Measurements from ENCODE around the gene CCL19.

The CCL19 gene

GRCh38 chr9:34644766-34645314, 46.2 kb downstream of the CCL19 start:
- no peak overlapping the region for H3K27ac ChIP-seq
- no peak for TF ChIP-seq ZFX (IDR thresholded peaks at IDR 0.05)
- TF ChIP-seq, protein P1, sequence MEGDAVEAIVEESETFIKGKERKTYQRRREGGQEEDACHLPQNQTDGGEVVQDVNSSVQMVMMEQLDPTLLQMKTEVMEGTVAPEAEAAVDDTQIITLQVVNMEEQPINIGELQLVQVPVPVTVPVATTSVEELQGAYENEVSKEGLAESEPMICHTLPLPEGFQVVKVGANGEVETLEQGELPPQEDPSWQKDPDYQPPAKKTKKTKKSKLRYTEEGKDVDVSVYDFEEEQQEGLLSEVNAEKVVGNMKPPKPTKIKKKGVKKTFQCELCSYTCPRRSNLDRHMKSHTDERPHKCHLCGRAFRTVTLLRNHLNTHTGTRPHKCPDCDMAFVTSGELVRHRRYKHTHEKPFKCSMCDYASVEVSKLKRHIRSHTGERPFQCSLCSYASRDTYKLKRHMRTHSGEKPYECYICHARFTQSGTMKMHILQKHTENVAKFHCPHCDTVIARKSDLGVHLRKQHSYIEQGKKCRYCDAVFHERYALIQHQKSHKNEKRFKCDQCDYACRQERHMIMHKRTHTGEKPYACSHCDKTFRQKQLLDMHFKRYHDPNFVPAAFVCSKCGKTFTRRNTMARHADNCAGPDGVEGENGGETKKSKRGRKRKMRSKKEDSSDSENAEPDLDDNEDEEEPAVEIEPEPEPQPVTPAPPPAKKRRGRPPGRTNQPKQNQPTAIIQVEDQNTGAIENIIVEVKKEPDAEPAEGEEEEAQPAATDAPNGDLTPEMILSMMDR (conservative IDR thresholded peaks at IDR 0.05): no peak

GRCh38 chr9:34642679-34643078, 48.4 kb downstream of the CCL19 start:
- H3K27ac ChIP-seq: no peak overlapping the region
- no peak for TF ChIP-seq ZFX (IDR thresholded peaks at IDR 0.05)
- TF ChIP-seq, protein P1 (conservative IDR thresholded peaks at IDR 0.05): no peak
